Vagina (tissue), 2 donors: ENCODE measurements around the gene DDX5.

Experiments used
- CTCF ChIP-seq, 3 experiments: fragments of 450-650 bp in 2 of 3; fragments of 200-600 bp in 1 of 3; sonication (generic) in 1 of 3; IDR thresholded peaks; one replicate each; pipeline ENCODE4 v1.5.1; 2017 to 2019; ENCODE audit warnings: antibody characterized with exemption in 3 of 3, mild to moderate bottlenecking in 2 of 3, moderate library complexity in 2 of 3
- POLR2A ChIP-seq, 2 donors: fragments of 450-650 bp; IDR thresholded peaks; one replicate each; pipeline ENCODE4 v1.6.1; 2017; ENCODE audit warnings: antibody characterized with exemption in 2 of 2, mild to moderate bottlenecking in 2 of 2, moderate library complexity in 2 of 2

- TF ChIP-seq CTCF (IDR thresholded peaks at IDR 0.05), result no peak
- no peak for TF ChIP-seq POLR2A (IDR thresholded peaks at IDR 0.05)
Observed at GRCh38 chr17:64499805-64500486, 6.1 kb downstream of the DDX5 start.
